Measurements from ENCODE around the gene DCP1B.

DNA sequence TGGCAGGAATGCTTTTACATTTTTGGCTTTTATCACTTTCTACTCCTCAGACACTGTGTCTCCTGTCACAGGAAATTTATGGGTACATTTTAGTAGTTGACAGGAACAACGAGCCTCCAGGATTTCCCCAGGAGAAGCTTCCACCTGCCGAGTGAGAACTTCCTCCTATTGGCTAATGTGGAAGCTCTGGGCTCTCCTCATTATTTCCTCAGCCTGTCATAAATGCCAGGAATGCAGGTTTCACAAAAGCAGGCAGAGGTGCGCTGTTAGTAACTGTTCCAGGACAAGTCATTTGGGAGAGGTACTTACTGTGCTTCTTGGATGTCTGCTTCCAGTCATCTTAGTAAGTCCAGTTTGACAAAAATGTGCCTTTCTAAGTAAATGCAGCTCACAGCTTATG, 19.1 kb upstream of the DCP1B start:
- TF ChIP-seq, protein P1, sequence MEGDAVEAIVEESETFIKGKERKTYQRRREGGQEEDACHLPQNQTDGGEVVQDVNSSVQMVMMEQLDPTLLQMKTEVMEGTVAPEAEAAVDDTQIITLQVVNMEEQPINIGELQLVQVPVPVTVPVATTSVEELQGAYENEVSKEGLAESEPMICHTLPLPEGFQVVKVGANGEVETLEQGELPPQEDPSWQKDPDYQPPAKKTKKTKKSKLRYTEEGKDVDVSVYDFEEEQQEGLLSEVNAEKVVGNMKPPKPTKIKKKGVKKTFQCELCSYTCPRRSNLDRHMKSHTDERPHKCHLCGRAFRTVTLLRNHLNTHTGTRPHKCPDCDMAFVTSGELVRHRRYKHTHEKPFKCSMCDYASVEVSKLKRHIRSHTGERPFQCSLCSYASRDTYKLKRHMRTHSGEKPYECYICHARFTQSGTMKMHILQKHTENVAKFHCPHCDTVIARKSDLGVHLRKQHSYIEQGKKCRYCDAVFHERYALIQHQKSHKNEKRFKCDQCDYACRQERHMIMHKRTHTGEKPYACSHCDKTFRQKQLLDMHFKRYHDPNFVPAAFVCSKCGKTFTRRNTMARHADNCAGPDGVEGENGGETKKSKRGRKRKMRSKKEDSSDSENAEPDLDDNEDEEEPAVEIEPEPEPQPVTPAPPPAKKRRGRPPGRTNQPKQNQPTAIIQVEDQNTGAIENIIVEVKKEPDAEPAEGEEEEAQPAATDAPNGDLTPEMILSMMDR (IDR thresholded peaks at IDR 0.05; ENCODE audit: insufficient read depth, low read length, poor library complexity, severe bottlenecking), result no peak
- TF ChIP-seq EZH2phosphoT487 (conservative IDR thresholded peaks at IDR 0.05; ENCODE audit: low read length), result no peak

Measured in SU-DHL-6 (cell line).